HG03196 (cell line): ENCODE measurements around the gene HYI.
"Not testable (repeated sequence)": the region's sequence is repeated elsewhere in the genome, so short reads cannot be mapped to it uniquely, and the experiment has no call there.

Source experiments
- ATAC-seq: cut with Tn5 transposase; IDR thresholded peaks from one replicate; pipeline ENCODE4 v1.9.1; 2021; ENCODE audit not compliant: unreplicated experiment

The HYI gene

GRCh38 chr1:43432171-43432860, 21.4 kb downstream of the HYI start:
- ATAC-seq = no peak

GRCh38 chr1:43431676-43432075, 22.1 kb downstream of the HYI start:
- no peak for ATAC-seq

- ATAC-seq = no peak
These were observed 22.9 kb downstream of the HYI start for GRCh38 chr1:43430831-43431230.

- ATAC-seq = no peak
These were observed 25.8 kb downstream of the HYI start for GRCh38 chr1:43427941-43428340.

GRCh38 chr1:43427524-43427923, 26.2 kb downstream of the HYI start:
- no peak for ATAC-seq

- no peak for ATAC-seq
These were observed 27.5 kb downstream of the HYI start for GRCh38 chr1:43426221-43426620.

GRCh38 chr1:43425045-43425444, 28.7 kb downstream of the HYI start:
- ATAC-seq = no peak

GRCh38 chr1:43423672-43424550, 29.8 kb downstream of the HYI start:
- ATAC-seq = no peak

GRCh38 chr1:43422995-43423671, 30.6 kb downstream of the HYI start:
- no peak for ATAC-seq

DNA sequence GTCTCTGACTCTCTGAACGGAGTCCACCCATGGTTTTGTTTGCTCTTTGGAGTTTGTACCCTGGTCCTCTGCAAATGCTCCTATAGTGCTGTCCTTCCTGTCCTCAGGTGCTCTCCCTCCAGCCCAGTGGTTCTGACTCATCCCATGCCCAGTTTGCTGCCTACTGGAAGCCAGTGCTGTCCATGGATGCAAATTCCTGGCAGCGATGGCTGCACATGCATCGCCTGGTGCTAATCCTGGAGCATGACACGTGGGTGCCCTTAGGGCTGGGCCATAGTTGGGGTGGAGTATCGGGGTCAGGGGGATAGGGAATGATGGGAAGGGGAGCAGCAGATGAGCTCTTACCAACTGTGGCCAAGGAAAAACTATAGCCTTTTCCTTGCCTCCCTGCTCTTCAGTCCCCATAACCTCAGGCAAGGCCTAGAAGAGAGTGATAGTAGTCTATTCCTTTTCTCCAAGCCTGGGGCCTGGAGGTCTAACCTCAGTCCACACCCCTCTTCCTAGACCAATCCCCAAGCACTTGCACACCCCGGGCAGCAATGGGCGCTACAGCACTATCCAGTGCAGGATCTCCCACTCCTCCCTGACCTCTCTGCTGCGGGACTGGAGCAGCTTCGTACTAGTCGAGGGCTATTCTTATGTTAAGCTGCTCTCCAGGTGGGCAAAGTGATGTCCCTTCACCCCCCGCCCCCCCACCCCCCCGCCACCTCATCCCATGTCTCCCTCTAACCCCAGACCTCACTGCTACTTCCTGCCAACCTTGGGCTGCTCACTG, 31.6 kb downstream of the HYI start:
- no peak for ATAC-seq

- ATAC-seq = no peak
These were observed 32.3 kb downstream of the HYI start for GRCh38 chr1:43421396-43421795.

GRCh38 chr1:43420874-43421273, 32.9 kb downstream of the HYI start:
- no peak for ATAC-seq

DNA sequence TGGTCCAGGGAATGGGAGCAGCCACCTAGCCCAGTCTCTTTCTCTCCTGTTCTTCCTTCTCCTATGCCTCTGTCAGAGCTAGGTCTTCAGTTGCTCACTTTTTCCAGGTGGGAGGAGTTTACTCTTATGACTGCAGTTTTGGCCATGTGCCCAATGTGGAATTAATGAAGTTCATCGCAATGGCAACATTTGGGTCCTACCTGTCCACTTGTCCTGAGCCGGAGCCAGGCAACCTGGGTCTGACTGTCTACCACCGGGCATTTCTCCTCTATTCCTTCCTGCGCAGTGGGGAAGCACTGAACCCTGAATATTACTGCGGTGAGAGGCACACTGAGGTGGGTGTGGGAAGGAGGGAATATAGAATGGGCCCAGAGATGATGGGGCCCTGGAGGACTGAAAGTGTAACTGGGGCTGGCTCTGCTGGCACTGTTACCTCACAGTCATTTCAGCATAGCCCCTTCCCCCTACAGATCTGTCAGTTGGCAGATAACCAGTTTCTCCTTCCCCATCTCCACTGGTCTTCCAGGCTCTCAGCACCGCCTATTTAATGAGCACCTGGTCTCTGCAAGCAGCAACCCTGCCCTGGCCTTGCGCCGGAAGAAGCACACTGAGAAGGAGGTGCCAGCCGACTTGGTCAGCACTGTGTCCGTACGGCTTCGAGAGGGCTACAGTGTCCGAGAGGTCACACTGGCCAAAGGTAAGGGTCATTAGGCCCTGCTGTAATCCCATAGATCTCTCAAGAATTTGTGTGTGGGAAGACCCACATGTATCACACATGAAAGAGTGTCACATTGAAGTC, 33.9 kb downstream of the HYI start:
- no peak for ATAC-seq

GRCh38 chr1:43418858-43419257, 34.9 kb downstream of the HYI start:
- ATAC-seq = no peak

DNA sequence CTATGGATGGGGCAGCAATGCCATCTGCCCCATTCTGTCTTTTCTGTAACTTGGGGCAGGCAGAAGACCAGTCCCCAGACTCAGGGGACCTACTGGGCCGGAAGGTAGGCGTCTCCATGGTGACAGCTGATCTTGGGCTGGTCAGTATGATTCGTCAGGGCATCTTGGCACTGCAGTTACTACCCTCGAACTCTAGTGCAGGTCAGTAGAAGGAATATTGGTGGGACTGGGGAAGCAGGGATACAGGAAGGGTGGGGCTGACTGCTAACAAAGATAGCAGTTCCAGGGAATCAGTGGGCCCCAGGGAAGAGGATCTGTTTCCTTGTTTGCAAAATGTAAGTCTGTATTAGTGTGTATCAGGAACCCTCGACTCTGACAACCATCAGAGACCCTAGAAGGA, 37.8 kb downstream of the HYI start:
- no peak for ATAC-seq

DNA sequence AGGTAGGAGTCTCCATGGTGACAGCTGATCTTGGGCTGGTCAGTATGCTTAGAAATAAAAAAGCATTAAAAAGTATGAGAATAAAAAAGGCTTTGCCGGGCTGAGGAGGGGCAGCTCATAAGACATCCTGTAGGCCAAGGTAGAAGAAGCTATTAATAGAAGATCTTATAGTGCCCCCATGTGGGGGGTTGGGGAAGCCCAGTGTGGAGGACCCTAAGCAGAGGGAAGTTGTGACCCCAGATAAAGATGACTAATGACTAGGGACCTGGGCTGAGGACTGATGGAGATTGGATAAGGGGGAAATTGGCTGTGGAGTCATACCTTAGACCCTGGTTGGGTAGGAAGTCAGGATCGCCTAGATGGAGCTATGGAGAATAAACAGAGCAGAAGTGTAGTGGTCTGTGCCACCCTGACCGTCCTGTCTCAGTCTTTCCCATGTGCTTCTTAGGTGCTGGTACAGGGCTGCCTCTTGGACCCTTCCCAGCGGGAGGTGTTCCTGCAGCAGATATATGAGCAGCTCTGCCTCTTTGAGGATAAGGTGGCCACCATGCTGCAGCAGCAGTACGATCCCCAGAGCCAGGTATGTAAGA, 39.0 kb downstream of the HYI start:
- no peak for ATAC-seq

DNA sequence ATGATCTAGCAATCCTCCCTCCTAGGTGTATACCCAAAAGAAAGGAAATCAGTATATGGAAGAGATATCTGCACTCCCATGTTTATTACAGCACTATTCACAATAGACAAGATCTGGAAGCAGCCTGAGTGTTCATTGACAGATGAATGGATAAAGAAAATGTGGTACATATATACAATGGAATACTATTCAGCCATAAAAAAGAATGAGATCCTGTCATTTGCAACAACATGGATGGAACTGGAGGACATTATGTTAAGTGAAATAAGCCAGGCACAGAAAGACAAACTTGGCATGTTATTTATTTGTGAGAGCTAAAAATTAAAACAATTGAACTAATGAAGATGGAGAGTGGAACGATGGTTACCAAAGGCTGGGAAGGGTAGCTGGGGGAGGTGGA, 40.3 kb downstream of the HYI start:
- not testable (repeated sequence) for ATAC-seq

DNA sequence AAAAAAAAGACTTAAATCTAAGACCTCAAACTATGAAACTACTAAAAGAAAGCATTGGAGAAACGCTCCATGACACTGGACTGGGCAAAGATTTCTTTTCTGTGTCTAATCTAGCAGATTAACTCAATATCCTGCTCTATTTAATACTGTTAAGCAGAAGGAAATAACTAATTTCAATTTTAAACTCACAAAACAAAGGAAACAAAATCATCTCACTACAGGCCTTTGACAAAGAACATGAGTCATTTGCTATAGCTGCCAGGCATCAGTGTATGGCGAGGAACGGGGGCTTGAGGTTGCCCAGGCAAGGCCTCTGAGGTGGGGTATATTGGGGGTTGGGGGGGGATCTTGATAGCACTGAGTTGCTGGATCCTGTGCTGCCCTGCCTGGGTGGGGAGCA, 43.2 kb downstream of the HYI start:
- no peak for ATAC-seq

GRCh38 chr1:43405876-43406234, 47.9 kb downstream of the HYI start:
- ATAC-seq = no peak
